Upper lobe of left lung (tissue), 6 donors: Measurements from ENCODE around the gene RARB. TPM values are rescaled to one million over a fixed set of nuclear protein-coding genes. Genes with fewer than 3 reads are reported as not detected.

Experiments used
- ATAC-seq, 2 donors: fragments of 200-7000 bp; cut with Tn5 transposase; one replicate each; pipeline ENCODE4 v1.9.1; 2022; ENCODE audit warnings: mild to moderate bottlenecking in 2 of 2, moderate library complexity in 2 of 2; ENCODE audit not compliant: low FRiP score in 2 of 2
- DNase-seq, 2 donors: peaks; one replicate each; pipeline ENCODE4 v3.0.0-alpha.2; 2019 to 2020
- H3K27ac ChIP-seq, 4 donors: fragments of 200-600 bp; sonication (generic); one replicate each; pipeline ENCODE4 v1.5.1; 2016 to 2019
- H3K27me3 ChIP-seq, 4 donors: fragments of 200-600 bp; sonication (generic); one replicate each; pipeline ENCODE4 v1.5.1; 2017 to 2019
- H3K36me3 ChIP-seq, 4 donors: fragments of 200-600 bp; sonication (generic); one replicate each; pipeline ENCODE4 v1.5.1; 2016 to 2019
- H3K4me1 ChIP-seq, 4 donors: fragments of 200-600 bp; sonication (generic); one replicate each; pipeline ENCODE4 v1.5.1; 2018 to 2019
- H3K4me3 ChIP-seq, 4 donors: fragments of 200-600 bp; sonication (generic); one replicate each; pipeline ENCODE4 v1.5.1; 2017 to 2019; ENCODE audit warnings: mild to moderate bottlenecking in 2 of 4, moderate library complexity in 1 of 4
- H3K9me3 ChIP-seq, 4 donors: fragments of 200-600 bp; sonication (generic); one replicate each; pipeline ENCODE4 v1.5.1; 2018 to 2019
- CTCF ChIP-seq, 6 experiments: fragments of 450-650 bp in 4 of 6; fragments of 200-600 bp in 2 of 6; sonication (generic) in 2 of 6; IDR thresholded peaks; one replicate each; pipeline ENCODE4 v1.5.1; 2016 to 2019; ENCODE audit warnings: antibody characterized with exemption in 6 of 6
- EP300 ChIP-seq, 4 donors: sonication (generic); formaldehyde crosslinking; IDR thresholded peaks; one replicate each; pipeline ENCODE4 v1.5.1; 2017; ENCODE audit warnings: antibody characterized with exemption in 4 of 4, control low read depth in 2 of 4
- POLR2A ChIP-seq, 4 donors: fragments of 450-650 bp; IDR thresholded peaks; one replicate each; pipeline ENCODE4 v1.5.1; 2016 to 2017; ENCODE audit warnings: antibody characterized with exemption in 4 of 4, mild to moderate bottlenecking in 2 of 4
- POLR2AphosphoS5 ChIP-seq, 2 donors: sonication (generic); formaldehyde crosslinking; IDR thresholded peaks; one replicate each; pipeline ENCODE4 v1.5.1; 2017; ENCODE audit warnings: antibody characterized with exemption in 2 of 2
- WGBS, 2 donors: methylation state at CpG; one replicate each; pipeline ENCODE4 v1.1.5; 2017 to 2018; 5-methylcytosine and 5-hydroxymethylcytosine counted together
- total RNA-seq, 6 donors: library from RNA; depleted of rRNA in 4 of 6; stranded (reverse); fragments of >200 nt in 4 of 6; gene quantifications; one replicate each; pipeline versions ENCODE4 v1.1.0 to v1.2.1, GENCODE V29; 2016 to 2021
- donor health status: DM: no; HTN: no; CAD: no; lungs with moderate emphysema.
- donor health status: DM: no; HTN: yes; CAD: no; lungs with severe emphysema.

The RARB gene
- total RNA-seq, 6 donors from 2014 or later: 3.9 to 15.4 (median 6.4) TPM

GRCh38 chr3:25419251-25419650, 8.8 kb upstream of the RARB start:
- TF ChIP-seq POLR2AphosphoS5 (IDR thresholded peaks at IDR 0.05) (no peak), POLR2A (IDR thresholded peaks at IDR 0.05) (no peak), EP300 (IDR thresholded peaks at IDR 0.05) (no peak), CTCF (IDR thresholded peaks at IDR 0.05) (no peak)
- Histone ChIP-seq H3K27ac (no peak overlapping the region), H3K4me3 (no peak overlapping the region), H3K9me3 (no peaks in the 10 kb centered on the region), H3K36me3 (no peaks in the 10 kb centered on the region), H3K4me1 (no peaks in the 10 kb centered on the region), H3K27me3 (no peaks in the 10 kb centered on the region)
- no peak for ATAC-seq
- 88 to 93% methylated on average over 1 of the region's 1 CpG for whole genome bisulfite sequencing, 2 donors
- no peak for DNase-seq

GRCh38 chr3:25420147-25420546, 7.9 kb upstream of the RARB start:
- ATAC-seq (no peak), DNase-seq (no peak)
- Histone ChIP-seq H3K4me1 (no peaks in the 10 kb centered on the region), H3K36me3 (no peaks in the 10 kb centered on the region), H3K27ac (no peak overlapping the region), H3K4me3 (no peak overlapping the region), H3K27me3 (no peaks in the 10 kb centered on the region), H3K9me3 (no peaks in the 10 kb centered on the region)
- TF ChIP-seq POLR2AphosphoS5 (IDR thresholded peaks at IDR 0.05) (no peak), CTCF (IDR thresholded peaks at IDR 0.05) (no peak), POLR2A (IDR thresholded peaks at IDR 0.05) (no peak), EP300 (IDR thresholded peaks at IDR 0.05) (no peak)

- peaks cover 0 to under 1% (median 0%) of the 10 kb centered on the region in 4 donors for H3K4me1 ChIP-seq
- no peaks in the 10 kb centered on the region for H3K9me3 ChIP-seq
- no peak overlapping the region for H3K27ac ChIP-seq
- DNase-seq (no peak), ATAC-seq (no peak)
- H3K36me3 ChIP-seq: no peaks in the 10 kb centered on the region
- no peak for TF ChIP-seq EP300 (IDR thresholded peaks at IDR 0.05)
- TF ChIP-seq CTCF (IDR thresholded peaks at IDR 0.05): no peak
- TF ChIP-seq POLR2AphosphoS5 (IDR thresholded peaks at IDR 0.05): no peak
- no peak for TF ChIP-seq POLR2A (IDR thresholded peaks at IDR 0.05)
- H3K27me3 ChIP-seq: no peaks in the 10 kb centered on the region
- H3K4me3 ChIP-seq: no peak overlapping the region
These were observed 7.2 kb upstream of the RARB start for GRCh38 chr3:25420885-25421284.

GRCh38 chr3:25421747-25422146, 6.3 kb upstream of the RARB start:
- Histone ChIP-seq H3K27me3 (no peaks in the 10 kb centered on the region), H3K36me3 (no peaks in the 10 kb centered on the region), H3K4me1 (peaks cover 0 to 9% (median 3%) of the 10 kb centered on the region in 4 donors), H3K27ac (no peak overlapping the region), H3K4me3 (no peak overlapping the region), H3K9me3 (no peaks in the 10 kb centered on the region)
- no peak for DNase-seq
- no peak for ATAC-seq
- WGBS, 2 donors: 86 to 88% methylated on average over 2 of the region's 2 CpGs
- TF ChIP-seq POLR2A (IDR thresholded peaks at IDR 0.05) (no peak), POLR2AphosphoS5 (IDR thresholded peaks at IDR 0.05) (no peak), CTCF (IDR thresholded peaks at IDR 0.05) (no peak)

- DNase-seq: no peak
- WGBS, 2 donors: 73 to 74% methylated on average over 9 of the region's 9 CpGs
These were observed 4.1 kb upstream of the RARB start for GRCh38 chr3:25423780-25424588.

More at GRCh38 chr3:25423780-25424588, 4.1 kb upstream of the RARB start:
- no peaks in the 10 kb centered on the region for H3K9me3 ChIP-seq
- peaks cover 0 to 17% (median 10%) of the 10 kb centered on the region in 4 donors for H3K4me1 ChIP-seq
- no peak overlapping the region for H3K4me3 ChIP-seq
- TF ChIP-seq POLR2A (IDR thresholded peaks at IDR 0.05) (no peak), POLR2AphosphoS5 (IDR thresholded peaks at IDR 0.05) (no peak), EP300 (IDR thresholded peaks at IDR 0.05) (no peak), CTCF (IDR thresholded peaks at IDR 0.05) (no peak)
- no peak overlapping the region for H3K27ac ChIP-seq
- H3K36me3 ChIP-seq: no peaks in the 10 kb centered on the region
- no peaks in the 10 kb centered on the region for H3K27me3 ChIP-seq
- no peak for ATAC-seq
